Right cardiac atrium (tissue), 5 donors: ENCODE measurements around the gene TMEM187. TPM values are rescaled to one million over a fixed set of nuclear protein-coding genes. Genes with fewer than 3 reads are reported as not detected.
A peak's percentile ranks its signal among the peaks of the same experiment; 100 is the strongest.

Experiments used
- ATAC-seq, 2 donors: fragments of 200-7000 bp; cut with Tn5 transposase; one replicate each; pipeline versions ENCODE4 v1.8.0 to v1.9.1; 2020; ENCODE audit warnings: moderate library complexity in 2 of 2, mild to moderate bottlenecking in 1 of 2
- DNase-seq, 3 donors: peaks; one replicate each; pipeline ENCODE4 v3.0.0-alpha.2; 2020
- H3K27ac ChIP-seq: one replicate; pipeline ENCODE4 v1.5.1; 2013; ENCODE audit warnings: mild to moderate bottlenecking, low read length, control low read depth, moderate library complexity
- H3K27me3 ChIP-seq: one replicate; pipeline ENCODE4 v1.6.1; 2013; ENCODE audit not compliant: control insufficient read depth, insufficient read depth
- H3K4me1 ChIP-seq: one replicate; pipeline ENCODE4 v1.6.1; 2013; ENCODE audit warnings: low read length; ENCODE audit not compliant: control insufficient read depth, insufficient read depth
- H3K4me3 ChIP-seq: one replicate; pipeline ENCODE4 v1.5.1; 2013; ENCODE audit warnings: low read length, control low read depth
- H3K9me3 ChIP-seq: one replicate; pipeline ENCODE4 v1.6.1; 2013; ENCODE audit warnings: low read length; ENCODE audit not compliant: control insufficient read depth
- WGBS: extraction: QIAGEN DNeasy Blood & Tissue Kit; methylation state at CpG from one replicate; pipeline ENCODE4 v1.1.7; 2013; 5-methylcytosine and 5-hydroxymethylcytosine counted together
- intact Hi-C, 4 donors: fragments of 100-400 bp; cut with DNase I; formaldehyde crosslinking; loops; one replicate each; pipeline versions ENCODE4 v1.11.0 to v1.14.0; 2022 to 2023
- polyA plus RNA-seq: library from polyadenylated mRNA; stranded (reverse); fragments of 200-250 nt; gene quantifications from one replicate; pipeline ENCODE4 v1.2.3, GENCODE V29; 2013
- total RNA-seq, 4 donors: library from RNA; stranded (reverse); fragmentation: NEBNext Ultra II Directional; extraction: Animal tissue kit (Norgen Biotek cat#: 25700); gene quantifications; one replicate each; pipeline ENCODE4 v1.2.1, GENCODE V29; 2021
- donor health status: healthy with polysubstance abuse.
- donor health status: DM: no; HTN: yes; CAD: no.
- donor health status: DM: no; HTN: no; CAD: no.
- donor health status: DM: no; HTN: yes; CAD: no; lungs with severe emphysema.
- donor health status: DM: yes; HTN: yes; CAD: no.

TMEM187 gene
- total and polyA plus RNA-seq, 5 donors, result 6.8 to 11.9 (median 9.1) TPM

DNA sequence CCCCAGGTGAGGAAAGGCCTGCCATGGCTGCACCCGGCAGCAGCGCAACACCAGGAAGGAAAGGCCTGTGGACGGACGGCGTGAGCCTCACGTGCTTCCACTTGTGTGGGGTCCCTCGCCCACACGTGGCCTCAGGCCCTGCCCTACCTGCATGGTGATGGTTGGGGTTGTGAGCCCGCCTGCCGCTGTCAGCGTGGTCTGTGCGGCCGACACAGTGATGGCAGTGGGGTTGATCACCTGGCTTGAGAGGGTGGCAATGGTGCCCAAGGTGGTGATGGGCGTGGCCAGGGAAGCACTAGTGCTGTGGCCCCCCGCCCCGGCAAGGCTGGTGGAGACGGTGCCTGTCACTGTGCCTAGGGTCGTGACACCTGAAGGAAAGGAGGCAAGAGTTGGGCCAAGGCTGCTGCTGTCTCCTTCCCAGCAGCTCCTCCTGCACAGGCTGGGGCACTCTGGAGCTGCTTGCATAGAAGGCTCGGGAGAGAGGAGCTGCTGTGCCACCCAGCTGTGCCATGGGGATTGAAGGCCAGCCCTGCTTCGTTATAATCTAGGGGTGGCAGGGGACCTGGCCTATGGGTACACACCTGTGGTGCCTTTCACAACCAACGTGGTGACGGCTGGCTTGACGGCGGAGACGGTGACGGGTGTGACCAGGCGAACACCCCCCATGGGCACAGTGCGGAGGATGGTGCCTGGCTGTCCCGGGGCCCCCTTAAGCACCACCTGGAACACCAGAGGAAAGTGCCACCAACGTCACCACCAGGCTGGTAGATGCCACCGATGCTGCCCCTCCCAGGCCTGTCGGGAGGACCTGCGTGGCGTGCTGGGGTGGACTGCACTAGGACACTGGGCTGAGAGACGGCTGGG lies 16.3 kb upstream of the TMEM187 start:
- no peaks in the 10 kb centered on the region for H3K9me3 ChIP-seq
- intact Hi-C loops, result loop anchor here in 2 of 4 donors (10.0 kb wide), 1 partner anchor 191 kb away; the partner anchor contains the start of gene PLXNB3 (in 2 of the 2)
- H3K4me3 ChIP-seq, result no peak overlapping the region
- no peak overlapping the region for H3K27ac ChIP-seq
- no peaks in the 10 kb centered on the region for H3K4me1 ChIP-seq
- ATAC-seq (no peak), DNase-seq (peak in 1 of 3 donors; percentile 56)
- WGBS, result 85% methylated on average over 32 of the region's 35 CpGs
- H3K27me3 ChIP-seq, result no peaks in the 10 kb centered on the region

GRCh38 chrX:153957224-153957623 lies 15.3 kb upstream of the TMEM187 start:
- Histone ChIP-seq H3K27me3 (no peaks in the 10 kb centered on the region), H3K4me1 (no peaks in the 10 kb centered on the region), H3K4me3 (no peak overlapping the region), H3K27ac (no peak overlapping the region), H3K9me3 (no peaks in the 10 kb centered on the region)
- ATAC-seq, result no peak
- WGBS, result 86% methylated on average over 17 of the region's 17 CpGs
- DNase-seq, result no peak
- intact Hi-C loops, result loop anchor here in 2 of 4 donors (10.0 kb wide), 1 partner anchor 192 kb away; the partner anchor contains the start of gene PLXNB3 (in 2 of the 2)

GRCh38 chrX:153958605-153959004 lies 13.9 kb upstream of the TMEM187 start:
- Histone ChIP-seq H3K9me3 (no peaks in the 10 kb centered on the region), H3K4me3 (no peak overlapping the region), H3K27ac (no peak overlapping the region), H3K27me3 (no peaks in the 10 kb centered on the region), H3K4me1 (no peaks in the 10 kb centered on the region)
- no peak for ATAC-seq
- WGBS, result 93% methylated on average over 14 of the region's 14 CpGs
- intact Hi-C loops, result loop anchor here in 2 of 4 donors (10.0 kb wide), 1 partner anchor 194 kb away; the partner anchor contains the start of gene PLXNB3 (in 2 of the 2)
- DNase-seq, result peak in 2 of 3 donors; percentile 0 to 42

- no peak for ATAC-seq
- Histone ChIP-seq H3K4me3 (no peak overlapping the region), H3K27ac (no peak overlapping the region), H3K4me1 (no peaks in the 10 kb centered on the region), H3K27me3 (no peaks in the 10 kb centered on the region), H3K9me3 (no peaks in the 10 kb centered on the region)
- peak in 1 of 3 donors; percentile 50 for DNase-seq
- 87% methylated on average over 15 of the region's 15 CpGs for WGBS
- intact Hi-C loops, result loop anchor here in 2 of 4 donors (10.0 kb wide), 1 partner anchor 195 kb away; the partner anchor contains the start of gene PLXNB3 (in 2 of the 2)
These were observed 12.9 kb upstream of the TMEM187 start for GRCh38 chrX:153959649-153960048.

- 96% methylated on average over 16 of the region's 16 CpGs for WGBS
- H3K27me3 ChIP-seq, result no peaks in the 10 kb centered on the region
- no peaks in the 10 kb centered on the region for H3K9me3 ChIP-seq
- DNase-seq (no peak), ATAC-seq (no peak)
- no peaks in the 10 kb centered on the region for H3K4me1 ChIP-seq
- intact Hi-C loops, result no loop called here
- no peak overlapping the region for H3K27ac ChIP-seq
- H3K4me3 ChIP-seq, result no peak overlapping the region
These were observed 12.5 kb upstream of the TMEM187 start for GRCh38 chrX:153960077-153960476.

DNA sequence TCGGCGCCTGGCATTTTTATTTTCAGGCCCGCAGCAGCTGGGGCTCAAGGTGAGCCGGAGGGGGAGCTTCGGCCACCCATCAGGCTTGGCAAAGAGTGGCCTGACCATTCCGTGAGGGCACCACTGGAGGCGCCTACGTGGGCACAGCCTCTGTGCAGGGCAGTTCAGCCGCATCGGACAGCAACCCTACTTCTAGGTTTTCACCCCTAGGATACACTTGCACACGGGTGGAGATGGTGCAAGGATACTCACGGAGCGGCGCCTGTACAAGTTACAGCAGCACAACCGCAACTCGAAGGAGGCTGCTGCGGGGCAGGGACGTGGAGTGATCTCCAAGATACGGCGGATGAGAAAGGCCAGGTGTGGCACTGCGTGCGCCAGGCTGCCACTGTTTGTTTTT lies 11.8 kb upstream of the TMEM187 start:
- ATAC-seq, result no peak
- 91% methylated on average over 22 of the region's 22 CpGs for WGBS

GRCh38 chrX:153961292-153961691 lies 11.3 kb upstream of the TMEM187 start:
- intact Hi-C loops, result no loop called here
- WGBS, result 86% methylated on average over 11 of the region's 11 CpGs
- no peak overlapping the region for H3K27ac ChIP-seq
- ATAC-seq (no peak), DNase-seq (no peak)
- H3K4me1 ChIP-seq, result no peaks in the 10 kb centered on the region
- no peaks in the 10 kb centered on the region for H3K9me3 ChIP-seq
- H3K4me3 ChIP-seq, result no peak overlapping the region
- no peaks in the 10 kb centered on the region for H3K27me3 ChIP-seq

More for the DNA sequence above, 11.8 kb upstream of the TMEM187 start:
- H3K4me1 ChIP-seq, result no peaks in the 10 kb centered on the region
- no peaks in the 10 kb centered on the region for H3K27me3 ChIP-seq
- intact Hi-C loops, result no loop called here
- no peak for DNase-seq
- no peak overlapping the region for H3K27ac ChIP-seq
- H3K9me3 ChIP-seq, result no peaks in the 10 kb centered on the region
- H3K4me3 ChIP-seq, result no peak overlapping the region

- Histone ChIP-seq H3K27ac (no peak overlapping the region), H3K9me3 (no peaks in the 10 kb centered on the region), H3K4me3 (no peak overlapping the region), H3K27me3 (no peaks in the 10 kb centered on the region), H3K4me1 (peaks cover 9% of the 10 kb centered on the region)
- ATAC-seq, result no peak
- intact Hi-C loops, result no loop called here
- peak in 1 of 3 donors; percentile 36 for DNase-seq
- WGBS, result 85% methylated on average over 12 of the region's 12 CpGs
These were observed 9.0 kb upstream of the TMEM187 start for GRCh38 chrX:153963546-153963945.

DNA sequence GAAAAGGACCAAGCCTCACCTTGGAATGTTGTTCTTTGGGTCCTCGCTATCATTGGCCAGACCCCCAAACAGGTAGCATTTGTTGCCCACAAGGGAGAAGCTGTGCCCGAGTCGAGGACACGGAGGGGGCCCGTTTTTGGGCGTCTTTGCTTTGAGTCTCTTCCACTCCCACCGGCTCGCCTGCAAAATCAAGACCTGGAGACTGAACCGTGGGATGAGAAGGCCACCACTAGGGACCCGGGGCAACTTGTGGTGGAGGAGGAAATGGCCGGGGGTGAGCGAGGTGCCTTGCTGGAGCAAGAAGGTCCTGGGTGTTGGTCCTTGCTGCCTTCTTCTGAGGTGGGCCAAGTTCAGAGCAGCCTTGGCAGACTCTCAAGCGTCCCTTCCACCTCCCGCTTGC lies 8.4 kb upstream of the TMEM187 start:
- Histone ChIP-seq H3K9me3 (no peaks in the 10 kb centered on the region), H3K4me1 (peaks cover 9% of the 10 kb centered on the region), H3K27ac (no peak overlapping the region), H3K4me3 (no peak overlapping the region), H3K27me3 (no peaks in the 10 kb centered on the region)
- no peak for ATAC-seq
- DNase-seq, result peak in 1 of 3 donors; percentile 53
- intact Hi-C loops, result no loop called here
- WGBS, result 88% methylated on average over 14 of the region's 14 CpGs

- intact Hi-C loops, result no loop called here
- Histone ChIP-seq H3K9me3 (no peaks in the 10 kb centered on the region), H3K4me1 (peaks cover 9% of the 10 kb centered on the region), H3K27ac (no peak overlapping the region), H3K4me3 (no peak overlapping the region), H3K27me3 (no peaks in the 10 kb centered on the region)
- DNase-seq (peak in 1 of 3 donors; percentile 25), ATAC-seq (no peak)
- 79% methylated on average over 5 of the region's 5 CpGs for WGBS
These were observed 7.1 kb upstream of the TMEM187 start for GRCh38 chrX:153965406-153965805.

- DNase-seq, result peak in 1 of 3 donors; percentile 64
- H3K27ac ChIP-seq, result no peak overlapping the region
- H3K9me3 ChIP-seq, result no peaks in the 10 kb centered on the region
- no peaks in the 10 kb centered on the region for H3K27me3 ChIP-seq
- WGBS, result 51% methylated on average over 15 of the region's 15 CpGs
- no peak for ATAC-seq
- H3K4me3 ChIP-seq, result no peak overlapping the region
- intact Hi-C loops, result no loop called here
- H3K4me1 ChIP-seq, result peaks cover 9% of the 10 kb centered on the region
These were observed 6.3 kb upstream of the TMEM187 start for GRCh38 chrX:153966283-153966688.
